ENCODE results near the gene CDK6.
"Not testable (repeated sequence)": the region's sequence is repeated elsewhere in the genome, so short reads cannot be mapped to it uniquely, and the experiment has no call there.

Gene CDK6

DNA sequence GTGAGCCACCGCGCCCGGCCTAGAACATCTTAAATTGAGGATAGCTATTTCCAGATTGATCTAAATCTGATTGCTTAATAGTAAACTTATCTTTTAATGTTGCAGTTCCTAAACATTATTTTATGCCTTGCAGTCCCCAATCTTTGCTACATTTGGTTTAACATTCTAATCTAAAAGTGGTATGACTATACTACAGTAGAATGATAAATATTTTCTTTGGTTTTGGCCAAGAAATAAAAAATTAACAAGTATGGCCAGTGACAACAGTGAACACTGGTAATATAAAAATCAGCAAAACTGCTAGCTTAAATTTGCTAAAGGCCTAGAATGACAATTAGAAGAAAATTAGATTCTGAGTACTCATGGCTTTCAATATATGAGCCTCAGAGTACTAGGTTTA is 73.5 kb downstream of the CDK6 start:
- peak overlapping the region; percentile 94 for H3K27ac ChIP-seq (ENCODE audit: low read depth, low read length)
- H3K4me1 ChIP-seq (ENCODE audit: control insufficient read depth, insufficient read depth, low read length, unreplicated experiment) = peaks cover 66% of the 10 kb centered on the region
- peaks cover 59% of the 10 kb centered on the region for H3K79me2 ChIP-seq (ENCODE audit: control insufficient read depth, insufficient read depth, low read length, unreplicated experiment)
- no peak overlapping the region for H2AFZ ChIP-seq (ENCODE audit: low read length, unreplicated experiment)
- H3K27me3 ChIP-seq (ENCODE audit: insufficient read depth, low read length) = no peaks in the 10 kb centered on the region
- peaks cover 5% of the 10 kb centered on the region; the same call in 1 of the 2 replicates for H3K36me3 ChIP-seq (ENCODE audit: insufficient read depth, low read length)
- no peak overlapping the region for H3K4me3 ChIP-seq (ENCODE audit: low read depth, low read length)

DNA sequence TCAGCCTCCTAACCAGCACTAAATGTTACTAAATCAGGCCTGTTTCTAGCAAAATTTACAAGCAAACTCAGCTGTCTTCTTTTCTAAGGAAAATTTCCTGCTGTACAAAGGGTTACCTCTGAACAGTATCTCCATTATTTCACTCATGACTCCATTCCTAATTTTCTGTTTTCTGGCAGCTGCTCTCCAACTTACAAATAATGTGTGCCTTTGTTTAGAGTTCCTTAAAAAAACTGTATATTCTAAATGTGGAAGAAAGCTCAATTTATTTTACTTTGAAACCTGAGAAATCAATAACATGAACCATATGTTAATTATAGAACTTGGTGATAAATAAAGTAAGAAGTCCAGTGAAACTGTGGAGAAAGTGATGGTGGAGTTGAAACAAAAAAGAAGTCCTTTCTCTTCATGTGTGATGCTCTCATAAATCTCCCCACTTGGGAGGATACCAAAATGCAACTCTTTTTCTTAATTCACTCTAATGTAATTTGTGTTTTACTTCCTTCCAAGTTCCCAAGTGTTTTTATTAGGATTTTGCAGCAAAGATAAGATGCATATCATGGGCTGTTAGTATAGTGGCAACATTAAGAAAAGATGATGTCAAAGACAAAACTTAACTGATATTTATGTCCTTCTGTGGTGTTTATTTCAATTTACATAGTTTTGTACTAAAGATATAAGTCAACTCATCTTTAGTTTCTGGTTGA is 74.8 kb downstream of the CDK6 start:
- H3K27ac ChIP-seq (ENCODE audit: low read depth, low read length) = peak overlapping the region; percentile 94
- no peaks in the 10 kb centered on the region for H3K27me3 ChIP-seq (ENCODE audit: insufficient read depth, low read length)
- no peak overlapping the region for H3K4me3 ChIP-seq (ENCODE audit: low read depth, low read length)
- peaks cover 53% of the 10 kb centered on the region for H3K4me1 ChIP-seq (ENCODE audit: control insufficient read depth, insufficient read depth, low read length, unreplicated experiment)
- no peak overlapping the region for H2AFZ ChIP-seq (ENCODE audit: low read length, unreplicated experiment)
- H3K36me3 ChIP-seq (ENCODE audit: insufficient read depth, low read length) = peaks cover 5% of the 10 kb centered on the region; the same call in 1 of the 2 replicates
- H3K79me2 ChIP-seq (ENCODE audit: control insufficient read depth, insufficient read depth, low read length, unreplicated experiment) = peaks cover 59% of the 10 kb centered on the region

DNA sequence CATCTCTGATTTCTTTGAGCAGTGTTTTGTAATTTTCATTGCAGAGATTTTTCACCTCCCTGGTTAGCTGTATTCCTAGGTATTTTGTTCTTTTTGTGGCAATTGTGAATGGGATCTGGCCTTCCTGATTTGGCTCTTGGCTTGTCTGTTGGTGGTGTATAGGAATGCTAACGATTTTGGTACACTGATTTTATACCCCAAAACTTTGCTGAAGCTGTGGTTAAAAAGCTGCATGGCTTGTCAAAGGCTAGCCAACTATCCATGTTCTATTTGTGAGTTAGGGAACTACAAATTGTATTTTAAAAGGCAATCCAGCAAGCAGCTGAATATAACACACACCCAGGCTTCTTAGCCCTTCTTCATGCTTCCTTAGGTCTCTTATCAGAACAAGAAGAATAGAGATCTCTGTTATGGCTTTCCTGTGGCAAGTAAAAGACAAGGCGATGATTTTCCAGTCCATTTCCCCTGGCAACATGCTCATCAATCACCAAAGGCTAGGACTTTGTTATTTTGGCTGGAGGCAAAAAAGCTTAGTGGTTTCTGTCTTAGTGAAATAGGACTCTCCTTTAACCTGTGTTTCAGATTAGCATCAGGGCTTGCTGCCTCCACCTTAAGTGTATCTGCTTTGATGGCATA is 77.5 kb downstream of the CDK6 start:
- H3K27me3 ChIP-seq (ENCODE audit: insufficient read depth, low read length) = no peaks in the 10 kb centered on the region
- H3K4me1 ChIP-seq (ENCODE audit: control insufficient read depth, insufficient read depth, low read length, unreplicated experiment) = peaks cover 37% of the 10 kb centered on the region
- H3K36me3 ChIP-seq (ENCODE audit: insufficient read depth, low read length) = peaks cover 5% of the 10 kb centered on the region; the same call in 1 of the 2 replicates
- H3K27ac ChIP-seq (ENCODE audit: low read depth, low read length) = no peak overlapping the region
- H2AFZ ChIP-seq (ENCODE audit: low read length, unreplicated experiment) = no peak overlapping the region
- H3K4me3 ChIP-seq (ENCODE audit: low read depth, low read length) = no peak overlapping the region
- H3K79me2 ChIP-seq (ENCODE audit: control insufficient read depth, insufficient read depth, low read length, unreplicated experiment) = peaks cover 64% of the 10 kb centered on the region

DNA sequence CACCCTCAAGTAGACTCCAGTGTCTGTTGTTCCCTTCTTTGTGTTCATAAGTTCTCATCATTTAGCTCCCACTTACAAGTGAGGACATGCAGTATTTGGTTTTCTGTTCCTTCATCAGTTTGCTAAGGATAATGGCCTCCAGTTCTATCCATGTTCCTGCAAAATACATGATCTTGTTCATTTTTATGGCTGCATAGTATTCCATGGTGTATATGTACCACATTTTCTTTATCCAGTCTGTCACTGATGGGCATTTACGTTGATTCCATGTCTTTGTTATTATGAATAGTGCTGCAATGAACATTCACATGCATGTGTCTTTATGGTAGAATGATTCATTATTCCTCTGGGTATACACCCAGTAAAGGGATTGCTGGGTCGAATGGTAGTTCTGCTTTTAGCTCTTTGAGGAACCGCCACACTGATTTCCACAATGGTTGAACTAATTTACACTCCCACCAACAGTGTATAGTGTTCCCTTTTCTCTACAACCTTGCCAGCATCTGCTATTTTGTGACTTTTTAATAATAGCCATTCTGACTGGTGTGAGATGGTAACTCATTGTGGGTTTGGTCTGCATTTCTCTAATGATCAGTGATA is 79.0 kb downstream of the CDK6 start:
- not testable (repeated sequence) for H2AFZ ChIP-seq (ENCODE audit: low read length, unreplicated experiment); H3K36me3 ChIP-seq (ENCODE audit: insufficient read depth, low read length); H3K27ac ChIP-seq (ENCODE audit: low read depth, low read length); H3K27me3 ChIP-seq (ENCODE audit: insufficient read depth, low read length); H3K4me3 ChIP-seq (ENCODE audit: low read depth, low read length)
- Histone ChIP-seq H3K4me1 (ENCODE audit: control insufficient read depth, insufficient read depth, low read length, unreplicated experiment) (peaks cover 34% of the 10 kb centered on the region), H3K79me2 (ENCODE audit: control insufficient read depth, insufficient read depth, low read length, unreplicated experiment) (peaks cover 63% of the 10 kb centered on the region)

DNA sequence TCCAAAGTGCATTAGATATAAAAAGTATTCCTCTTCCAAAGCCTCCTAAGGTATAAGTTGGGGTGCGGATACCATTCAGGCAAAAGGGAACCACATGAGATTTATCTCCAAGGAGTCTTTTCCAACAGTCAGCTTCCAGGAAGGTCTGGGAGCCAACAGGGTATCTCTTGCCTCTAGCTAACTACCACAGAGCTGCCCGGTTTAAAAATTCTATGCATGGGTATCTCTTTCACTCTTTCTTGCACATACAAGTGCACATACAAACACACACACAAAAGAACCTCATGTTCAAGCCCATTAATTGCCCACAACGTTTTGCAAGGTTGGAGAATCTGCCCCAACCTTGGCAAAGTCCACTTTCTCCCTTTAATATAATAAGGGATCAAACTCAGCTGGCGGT is 80.7 kb downstream of the CDK6 start:
- Histone ChIP-seq H3K79me2 (ENCODE audit: control insufficient read depth, insufficient read depth, low read length, unreplicated experiment) (peaks cover 57% of the 10 kb centered on the region), H3K4me1 (ENCODE audit: control insufficient read depth, insufficient read depth, low read length, unreplicated experiment) (peaks cover 34% of the 10 kb centered on the region), H3K27me3 (ENCODE audit: insufficient read depth, low read length) (no peaks in the 10 kb centered on the region), H3K27ac (ENCODE audit: low read depth, low read length) (no peak overlapping the region), H3K4me3 (ENCODE audit: low read depth, low read length) (no peak overlapping the region), H3K36me3 (ENCODE audit: insufficient read depth, low read length) (peaks cover 5% of the 10 kb centered on the region; the same call in 1 of the 2 replicates), H2AFZ (ENCODE audit: low read length, unreplicated experiment) (no peak overlapping the region)

DNA sequence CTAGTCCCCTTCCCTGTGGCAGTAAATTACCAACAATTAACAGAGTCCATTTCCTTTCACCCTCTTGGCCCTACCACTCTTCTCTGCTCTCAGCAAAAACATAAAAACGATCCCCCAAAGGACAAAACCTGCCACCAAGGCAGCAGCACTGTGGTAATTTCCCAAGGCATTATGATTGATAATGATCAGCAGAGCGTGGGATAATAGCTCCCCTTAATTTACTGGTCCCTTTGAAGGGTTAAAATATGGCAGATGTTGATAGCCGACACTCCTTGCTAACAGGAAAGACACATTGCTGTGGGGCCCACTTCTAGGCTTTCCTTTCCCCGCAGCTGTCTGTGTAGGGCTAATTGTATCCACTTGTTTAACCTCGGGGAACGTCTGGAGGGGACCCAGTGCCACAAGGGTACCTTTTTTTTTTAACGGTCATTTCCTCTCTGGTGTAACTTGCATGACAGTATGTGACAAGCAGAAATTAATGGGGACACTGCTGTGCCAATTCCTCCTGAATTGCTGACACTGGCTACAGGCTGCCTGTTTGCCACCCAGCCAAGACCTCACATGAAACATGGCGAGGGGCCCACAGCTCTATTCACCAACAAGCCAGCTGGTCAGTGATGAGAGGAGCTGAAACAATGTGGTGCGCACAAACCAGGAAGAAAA is 81.3 kb downstream of the CDK6 start:
- H3K27me3 ChIP-seq (ENCODE audit: insufficient read depth, low read length) = no peaks in the 10 kb centered on the region
- H2AFZ ChIP-seq (ENCODE audit: low read length, unreplicated experiment) = no peak overlapping the region
- H3K79me2 ChIP-seq (ENCODE audit: control insufficient read depth, insufficient read depth, low read length, unreplicated experiment) = peaks cover 58% of the 10 kb centered on the region
- peaks cover 4% of the 10 kb centered on the region; the same call in 1 of the 2 replicates for H3K36me3 ChIP-seq (ENCODE audit: insufficient read depth, low read length)
- H3K4me3 ChIP-seq (ENCODE audit: low read depth, low read length) = no peak overlapping the region
- H3K4me1 ChIP-seq (ENCODE audit: control insufficient read depth, insufficient read depth, low read length, unreplicated experiment) = peaks cover 41% of the 10 kb centered on the region
- peak overlapping the region; percentile 96; the same call in 1 of the 2 replicates for H3K27ac ChIP-seq (ENCODE audit: low read depth, low read length)

DNA sequence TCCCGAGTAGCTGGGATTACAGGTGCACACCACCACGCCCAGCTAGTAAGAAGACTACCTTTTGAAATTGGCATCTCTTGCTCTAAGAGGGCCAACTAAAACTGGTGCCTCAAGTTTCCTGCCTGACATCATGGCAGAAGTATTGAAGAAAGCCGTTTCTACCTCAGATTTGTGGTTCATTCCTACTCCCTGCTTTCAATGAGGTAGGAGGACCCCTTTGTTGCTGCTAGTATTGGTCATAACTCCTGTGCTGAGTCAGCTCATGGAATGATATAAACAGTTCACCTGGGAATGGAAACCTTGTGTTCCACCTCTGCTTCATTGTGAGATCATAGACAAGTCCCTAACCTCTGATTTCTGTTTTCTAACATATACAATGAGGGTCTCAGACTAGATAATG is 82.8 kb downstream of the CDK6 start:
- peaks cover 3% of the 10 kb centered on the region; the same call in 1 of the 2 replicates for H3K36me3 ChIP-seq (ENCODE audit: insufficient read depth, low read length)
- no peak overlapping the region for H2AFZ ChIP-seq (ENCODE audit: low read length, unreplicated experiment)
- peaks cover 60% of the 10 kb centered on the region for H3K79me2 ChIP-seq (ENCODE audit: control insufficient read depth, insufficient read depth, low read length, unreplicated experiment)
- peak overlapping the region; percentile 96 for H3K27ac ChIP-seq (ENCODE audit: low read depth, low read length)
- no peaks in the 10 kb centered on the region for H3K27me3 ChIP-seq (ENCODE audit: insufficient read depth, low read length)
- no peak overlapping the region for H3K4me3 ChIP-seq (ENCODE audit: low read depth, low read length)
- peaks cover 50% of the 10 kb centered on the region for H3K4me1 ChIP-seq (ENCODE audit: control insufficient read depth, insufficient read depth, low read length, unreplicated experiment)

DNA sequence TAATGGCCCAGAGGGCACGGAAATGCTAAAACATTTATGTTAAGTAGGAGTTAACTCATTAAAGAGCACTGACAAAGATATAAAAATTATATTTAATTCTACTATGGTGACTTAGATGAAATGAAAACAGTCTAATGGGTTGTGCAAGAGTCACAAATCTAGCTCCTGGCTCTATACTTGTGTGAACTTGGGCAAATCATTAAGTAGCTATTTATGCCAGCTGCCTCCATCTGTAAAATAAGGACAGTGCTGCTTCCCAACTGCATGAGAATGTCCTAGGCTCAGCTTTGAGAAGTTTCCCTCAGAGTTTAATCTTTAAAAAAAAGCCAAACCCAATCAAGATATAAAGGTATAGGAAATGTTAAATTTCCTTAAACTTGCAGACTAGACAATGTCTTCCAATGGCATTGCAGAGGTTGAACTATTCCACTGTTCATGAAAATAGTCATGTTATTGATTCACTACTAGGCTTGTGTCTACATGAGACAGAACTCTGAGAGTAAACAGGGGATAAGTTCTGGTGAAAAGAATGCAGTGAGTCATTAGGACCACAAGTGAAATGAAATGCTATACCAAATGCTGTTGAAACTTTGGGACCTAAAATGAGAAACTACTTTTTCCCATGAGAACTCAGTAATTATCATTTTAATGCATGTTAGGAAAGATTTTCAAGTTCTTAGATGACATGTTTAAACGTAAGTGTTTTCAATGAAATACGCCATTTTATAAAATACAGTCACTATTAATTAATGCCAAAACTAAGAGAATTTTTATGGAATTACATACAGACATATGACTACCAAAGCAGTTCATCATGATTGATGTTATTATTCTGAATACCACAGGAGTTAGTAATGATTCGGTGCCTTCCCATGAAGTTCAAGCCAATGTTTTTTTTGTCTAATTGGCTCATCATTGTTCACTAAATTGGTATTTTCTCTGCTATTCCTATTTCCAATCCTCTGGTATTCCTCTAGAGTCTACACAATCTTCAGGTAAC is 84.2 kb downstream of the CDK6 start:
- Histone ChIP-seq H3K79me2 (ENCODE audit: control insufficient read depth, insufficient read depth, low read length, unreplicated experiment) (peaks cover 72% of the 10 kb centered on the region), H3K4me1 (ENCODE audit: control insufficient read depth, insufficient read depth, low read length, unreplicated experiment) (peaks cover 61% of the 10 kb centered on the region), H3K4me3 (ENCODE audit: low read depth, low read length) (peak overlapping the region; percentile 32), H3K36me3 (ENCODE audit: insufficient read depth, low read length) (0 out of 2 replicates have a peak, but pooled peaks cover 3% of the 10 kb centered on the region), H3K27ac (ENCODE audit: low read depth, low read length) (peak overlapping the region; percentile 96), H3K27me3 (ENCODE audit: insufficient read depth, low read length) (no peaks in the 10 kb centered on the region), H2AFZ (ENCODE audit: low read length, unreplicated experiment) (no peak overlapping the region)

DNA sequence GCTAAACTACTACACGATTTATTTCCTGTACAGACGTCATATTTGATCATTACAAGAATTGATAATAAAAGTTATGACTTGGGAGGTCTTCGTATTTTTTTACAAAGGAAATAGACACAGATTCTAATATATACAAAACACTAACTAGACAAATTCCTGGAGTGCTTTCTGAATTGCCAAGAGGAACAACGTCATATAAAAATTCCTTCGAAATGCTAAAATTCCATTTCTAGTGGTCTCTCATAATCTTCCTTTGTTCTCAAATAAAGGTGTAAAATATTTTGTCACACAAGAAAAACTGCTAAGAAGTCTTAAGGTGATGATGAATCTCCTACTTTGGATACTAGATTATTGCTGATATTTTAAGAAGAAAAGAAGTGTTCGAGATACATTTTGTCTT is 85.4 kb downstream of the CDK6 start:
- Histone ChIP-seq H3K4me1 (ENCODE audit: control insufficient read depth, insufficient read depth, low read length, unreplicated experiment) (peaks cover 67% of the 10 kb centered on the region), H3K4me3 (ENCODE audit: low read depth, low read length) (peak overlapping the region; percentile 19; the same call in 1 of the 2 replicates), H3K36me3 (ENCODE audit: insufficient read depth, low read length) (0 out of 2 replicates have a peak, but pooled peaks cover 3% of the 10 kb centered on the region), H3K79me2 (ENCODE audit: control insufficient read depth, insufficient read depth, low read length, unreplicated experiment) (peaks cover 76% of the 10 kb centered on the region), H3K27me3 (ENCODE audit: insufficient read depth, low read length) (no peaks in the 10 kb centered on the region), H2AFZ (ENCODE audit: low read length, unreplicated experiment) (no peak overlapping the region), H3K27ac (ENCODE audit: low read depth, low read length) (peak overlapping the region; percentile 96)
